GM04504 (cell line): ENCODE data around the gene MICALL1.
"Not testable (repeated sequence)": the region's sequence is repeated elsewhere in the genome, so short reads cannot be mapped to it uniquely, and the experiment has no call there.

Source experiments
- DNase-seq: peaks from one replicate; pipeline ENCODE4 v3.0.0-alpha.2; 2012; ENCODE audit warnings: low read depth

The MICALL1 gene

GRCh38 chr22:37959231-37959825 lies 53.2 kb downstream of the MICALL1 start:
- no peak for DNase-seq

- no peak for DNase-seq
Measured at GRCh38 chr22:37961062-37961461, 55.0 kb downstream of the MICALL1 start.

GRCh38 chr22:37965940-37966664 lies 60.0 kb downstream of the MICALL1 start:
- no peak for DNase-seq

GRCh38 chr22:37967147-37967546 lies 61.0 kb downstream of the MICALL1 start:
- no peak for DNase-seq

- no peak for DNase-seq
Measured at GRCh38 chr22:37967637-37968451, 61.7 kb downstream of the MICALL1 start.

- no peak for DNase-seq
Measured at GRCh38 chr22:37968452-37969251, 62.6 kb downstream of the MICALL1 start.

GRCh38 chr22:37970864-37971263 lies 64.8 kb downstream of the MICALL1 start:
- DNase-seq = no peak

GRCh38 chr22:37971475-37972434 lies 65.7 kb downstream of the MICALL1 start:
- DNase-seq = no peak

GRCh38 chr22:37972527-37972926 lies 66.4 kb downstream of the MICALL1 start:
- no peak for DNase-seq

GRCh38 chr22:37973271-37974170 lies 67.4 kb downstream of the MICALL1 start:
- DNase-seq = no peak

GRCh38 chr22:37975153-37975552 lies 69.1 kb downstream of the MICALL1 start:
- no peak for DNase-seq

- DNase-seq = not testable (repeated sequence)
Measured at GRCh38 chr22:37976022-37976421, 69.9 kb downstream of the MICALL1 start.

- no peak for DNase-seq
Measured at GRCh38 chr22:37976547-37976946, 70.5 kb downstream of the MICALL1 start.

- no peak for DNase-seq
Measured at GRCh38 chr22:37979782-37980181, 73.7 kb downstream of the MICALL1 start.

GRCh38 chr22:37981282-37982011 lies 75.3 kb downstream of the MICALL1 start:
- no peak for DNase-seq

GRCh38 chr22:37982151-37982785 lies 76.2 kb downstream of the MICALL1 start:
- no peak for DNase-seq

- DNase-seq = no peak
Measured at GRCh38 chr22:37982938-37983859, 77.1 kb downstream of the MICALL1 start.
